ENCODE data around the gene ABCF2.

DNA sequence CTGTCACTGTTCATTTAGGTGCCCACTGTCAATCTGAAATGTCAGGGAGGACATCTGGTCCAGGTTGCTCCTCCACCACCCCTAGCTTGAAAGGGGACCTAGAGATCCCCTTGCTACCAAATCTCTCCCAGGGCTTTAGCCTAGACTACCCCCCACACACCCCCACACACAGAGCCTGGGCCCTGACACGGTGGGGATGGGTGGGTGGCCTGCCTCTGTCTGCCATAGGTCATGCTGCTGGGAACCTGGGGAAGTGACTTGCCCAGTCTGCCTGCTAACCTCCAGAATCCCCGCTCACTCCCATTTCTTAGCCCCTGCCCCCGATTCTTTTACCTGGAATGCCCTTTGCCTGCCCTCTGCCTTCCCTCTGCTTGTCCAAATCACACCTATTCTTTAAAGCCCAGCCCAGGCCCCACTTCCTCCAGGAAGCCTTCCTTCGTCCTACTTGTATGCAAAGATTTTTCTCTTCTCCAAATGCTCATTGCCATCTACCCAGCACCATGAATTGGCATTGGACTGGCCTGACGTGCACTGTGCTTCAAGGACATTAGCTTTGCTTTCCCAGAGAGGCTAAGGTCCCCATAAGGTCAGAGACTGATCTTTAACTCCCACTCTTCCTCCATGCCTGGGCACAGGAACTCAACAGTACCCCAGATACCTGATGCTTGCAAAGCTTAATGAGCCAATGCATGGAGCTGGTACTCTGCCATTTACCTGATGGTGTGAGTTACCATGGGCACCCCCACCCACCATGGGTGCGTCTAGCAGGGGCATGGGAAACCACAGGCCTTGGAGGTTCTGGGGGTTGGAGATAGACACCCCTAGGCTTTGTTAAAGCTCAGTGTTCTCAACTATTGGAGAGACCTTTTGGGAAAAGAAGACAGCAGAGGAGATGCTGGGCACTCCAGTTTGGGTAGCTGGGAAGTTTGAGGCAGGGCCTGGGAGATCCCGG, 23.5 kb upstream of the ABCF2 start:
- TF ChIP-seq, protein P1, sequence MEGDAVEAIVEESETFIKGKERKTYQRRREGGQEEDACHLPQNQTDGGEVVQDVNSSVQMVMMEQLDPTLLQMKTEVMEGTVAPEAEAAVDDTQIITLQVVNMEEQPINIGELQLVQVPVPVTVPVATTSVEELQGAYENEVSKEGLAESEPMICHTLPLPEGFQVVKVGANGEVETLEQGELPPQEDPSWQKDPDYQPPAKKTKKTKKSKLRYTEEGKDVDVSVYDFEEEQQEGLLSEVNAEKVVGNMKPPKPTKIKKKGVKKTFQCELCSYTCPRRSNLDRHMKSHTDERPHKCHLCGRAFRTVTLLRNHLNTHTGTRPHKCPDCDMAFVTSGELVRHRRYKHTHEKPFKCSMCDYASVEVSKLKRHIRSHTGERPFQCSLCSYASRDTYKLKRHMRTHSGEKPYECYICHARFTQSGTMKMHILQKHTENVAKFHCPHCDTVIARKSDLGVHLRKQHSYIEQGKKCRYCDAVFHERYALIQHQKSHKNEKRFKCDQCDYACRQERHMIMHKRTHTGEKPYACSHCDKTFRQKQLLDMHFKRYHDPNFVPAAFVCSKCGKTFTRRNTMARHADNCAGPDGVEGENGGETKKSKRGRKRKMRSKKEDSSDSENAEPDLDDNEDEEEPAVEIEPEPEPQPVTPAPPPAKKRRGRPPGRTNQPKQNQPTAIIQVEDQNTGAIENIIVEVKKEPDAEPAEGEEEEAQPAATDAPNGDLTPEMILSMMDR (optimal IDR thresholded peaks at IDR 0.05 in 1 of 3, IDR thresholded peaks at IDR 0.05 in 1 of 3, conservative IDR thresholded peaks at IDR 0.05 in 1 of 3; ENCODE audit: extremely low read depth in 1 of 3, insufficient read depth in 2 of 3, low read length in 3 of 3) = no peak
- no peak for TF ChIP-seq EZH2 (IDR thresholded peaks at IDR 0.05; ENCODE audit: low read length)

Measured in keratinocyte (primary cell).